ENCODE data around the gene DMXL2.

- TF ChIP-seq CTCF (IDR thresholded peaks at IDR 0.05; ENCODE audit: insufficient read depth, low read length) (no peak), GABPA (IDR thresholded peaks at IDR 0.05; ENCODE audit: low read depth) (no peak), REST (IDR thresholded peaks at IDR 0.05; ENCODE audit: insufficient replicate concordance, low read depth) (no peak), POLR2AphosphoS5 (IDR thresholded peaks at IDR 0.05; ENCODE audit: low read depth) (no peak), SPI1 (IDR thresholded peaks at IDR 0.05; ENCODE audit: borderline replicate concordance, low read depth) (no peak)
Measured at GRCh38 chr15:51447855-51448621, 174.5 kb downstream of the DMXL2 start.
